ENCODE data around the gene KLF11.
"Not testable (repeated sequence)": the region's sequence is repeated elsewhere in the genome, so short reads cannot be mapped to it uniquely, and the experiment has no call there.

Gene KLF11

DNA sequence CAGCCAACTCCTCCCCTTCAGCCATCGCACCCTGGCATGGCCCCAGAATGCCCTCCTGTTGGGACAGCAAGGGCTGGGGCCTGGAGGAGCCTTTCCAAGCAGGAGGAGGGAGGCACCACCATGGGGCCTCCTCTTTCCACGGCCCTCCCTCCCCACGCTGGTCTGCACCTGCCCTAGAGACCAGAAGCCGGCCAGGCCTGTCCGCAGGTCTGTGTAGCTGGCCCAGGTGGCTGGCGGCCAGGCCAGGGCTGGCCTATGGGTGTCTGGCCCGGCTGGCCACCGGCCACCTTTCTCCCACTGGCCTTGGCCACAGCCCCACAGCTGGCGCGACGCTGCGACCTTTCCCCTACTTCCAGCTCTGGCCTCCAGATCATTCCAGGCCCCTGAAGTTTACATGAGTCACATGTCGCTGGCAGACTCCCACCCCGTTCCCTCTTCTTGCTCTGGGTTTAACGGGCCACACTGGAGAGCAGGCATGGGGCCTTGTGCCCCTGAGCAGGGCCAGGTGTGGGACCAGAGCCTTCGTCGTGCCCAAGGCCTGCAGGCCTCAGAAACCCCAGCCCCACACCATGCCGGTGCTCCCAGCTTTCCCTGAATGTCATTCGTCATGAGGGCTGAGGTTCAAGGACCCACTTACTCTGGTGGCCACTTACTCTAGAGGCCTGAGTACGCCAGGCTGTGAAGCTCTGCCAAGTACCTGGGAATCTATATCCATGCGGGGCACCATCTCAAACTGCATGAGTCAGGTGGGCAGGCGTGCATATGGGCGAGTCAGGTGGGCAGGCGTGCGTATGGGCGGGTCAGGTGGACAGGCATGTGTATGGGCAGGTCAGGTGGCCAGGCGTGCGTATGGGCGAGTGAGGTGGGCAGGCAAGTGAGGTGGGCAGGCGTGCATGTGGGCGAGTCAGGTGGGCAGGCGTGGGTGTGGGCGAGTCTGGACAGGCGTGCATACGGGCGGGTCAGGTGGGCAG lies 33.3 kb upstream of the KLF11 start:
- no peak for DNase-seq

DNA sequence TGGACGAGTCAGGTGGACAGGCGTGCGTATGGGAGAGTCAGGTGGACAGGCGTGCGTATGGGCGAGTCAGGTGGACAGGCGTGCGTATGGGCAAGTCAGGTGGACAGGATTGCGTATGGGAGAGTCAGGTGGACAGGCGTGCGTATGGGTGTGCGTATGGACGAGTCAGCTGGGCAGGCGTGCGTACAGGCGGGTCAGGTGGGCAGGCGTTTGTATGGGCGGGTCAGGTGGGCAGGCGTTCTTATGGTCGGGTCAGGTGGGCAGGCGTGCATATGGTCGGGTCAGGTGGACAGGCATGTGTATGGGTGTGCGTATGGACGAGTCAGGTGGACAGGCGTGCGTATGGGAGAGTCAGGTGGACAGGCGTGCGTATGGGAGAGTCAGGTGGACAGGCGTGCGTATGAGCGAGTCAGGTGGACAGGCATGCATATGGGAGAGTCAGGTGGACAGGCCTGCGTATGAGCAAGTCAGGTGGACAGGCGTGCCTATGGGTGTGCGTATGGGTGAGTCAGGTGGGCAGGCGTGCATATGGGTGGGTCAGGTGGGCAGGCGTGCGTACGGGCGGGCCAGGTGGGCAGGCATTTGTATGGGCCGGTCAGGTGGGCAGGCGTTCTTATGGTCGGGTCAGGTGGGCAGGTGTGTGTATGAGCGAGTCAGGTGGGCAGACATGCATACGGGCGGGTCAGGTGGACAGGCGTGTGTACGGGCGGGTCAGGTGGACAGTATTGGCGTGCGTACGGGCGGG lies 32.3 kb upstream of the KLF11 start:
- DNase-seq, result not testable (repeated sequence)

DNA sequence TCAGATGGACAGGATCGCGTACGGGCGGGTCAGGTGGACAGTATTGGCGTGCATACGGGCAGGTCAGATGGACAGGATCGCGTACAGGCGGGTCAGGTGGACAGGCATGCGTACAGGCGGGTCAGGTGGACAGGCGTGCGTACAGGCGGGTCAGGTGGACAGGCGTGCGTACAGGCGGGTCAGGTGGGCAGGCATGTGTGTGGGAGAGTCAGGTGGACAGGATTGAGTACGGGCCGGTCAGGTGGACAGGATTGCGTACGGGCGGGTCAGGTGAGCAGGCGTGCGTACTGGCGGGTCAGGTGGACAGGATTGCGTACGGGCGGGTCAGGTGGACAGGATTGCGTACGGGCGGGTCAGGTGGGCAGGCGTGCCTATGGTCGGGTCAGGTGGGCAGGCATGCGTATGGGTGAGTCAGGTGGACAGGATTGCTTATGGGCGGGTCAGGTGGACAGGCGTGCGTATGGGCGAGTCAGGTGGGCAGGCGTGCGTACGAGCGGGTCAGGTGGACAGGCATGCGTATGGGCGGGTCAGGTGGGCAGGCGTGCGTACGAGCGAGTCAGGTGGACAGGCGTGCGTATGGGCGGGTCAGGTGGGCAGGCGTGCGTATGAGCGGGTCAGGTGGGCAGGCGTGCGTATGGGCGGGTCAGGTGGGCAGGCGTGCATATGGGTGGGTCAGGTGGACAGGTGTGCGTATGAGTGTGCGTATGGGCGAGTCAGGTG lies 31.6 kb upstream of the KLF11 start:
- not testable (repeated sequence) for DNase-seq

DNA sequence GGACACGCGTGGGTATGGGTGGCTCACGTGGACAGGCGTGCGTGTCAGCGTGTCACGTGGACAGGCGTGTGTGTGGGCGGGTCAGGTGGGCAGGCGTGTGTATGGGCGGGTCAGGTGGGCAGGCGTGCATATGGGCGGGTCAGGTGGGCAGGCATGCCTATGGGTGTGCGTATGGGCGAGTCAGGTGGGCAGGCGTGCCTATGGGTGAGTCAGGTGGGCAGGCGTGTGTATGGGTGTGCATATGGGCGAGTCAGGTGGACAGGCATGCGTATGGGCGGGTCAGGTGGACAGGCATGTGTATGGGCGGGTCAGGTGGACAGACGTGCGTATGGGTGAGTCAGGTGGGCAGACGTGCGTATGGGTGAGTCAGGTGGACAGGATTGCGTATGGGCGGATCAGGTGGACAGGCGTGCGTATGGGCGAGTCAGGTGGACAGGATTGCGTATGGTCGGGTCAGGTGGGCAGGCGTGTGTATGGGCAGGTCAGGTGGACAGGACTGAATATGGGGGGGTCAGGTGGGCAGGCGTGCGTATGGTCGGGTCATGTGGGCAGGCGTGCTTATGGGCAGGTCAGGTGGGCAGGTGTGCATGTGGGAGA lies 30.9 kb upstream of the KLF11 start:
- not testable (repeated sequence) for DNase-seq

DNA sequence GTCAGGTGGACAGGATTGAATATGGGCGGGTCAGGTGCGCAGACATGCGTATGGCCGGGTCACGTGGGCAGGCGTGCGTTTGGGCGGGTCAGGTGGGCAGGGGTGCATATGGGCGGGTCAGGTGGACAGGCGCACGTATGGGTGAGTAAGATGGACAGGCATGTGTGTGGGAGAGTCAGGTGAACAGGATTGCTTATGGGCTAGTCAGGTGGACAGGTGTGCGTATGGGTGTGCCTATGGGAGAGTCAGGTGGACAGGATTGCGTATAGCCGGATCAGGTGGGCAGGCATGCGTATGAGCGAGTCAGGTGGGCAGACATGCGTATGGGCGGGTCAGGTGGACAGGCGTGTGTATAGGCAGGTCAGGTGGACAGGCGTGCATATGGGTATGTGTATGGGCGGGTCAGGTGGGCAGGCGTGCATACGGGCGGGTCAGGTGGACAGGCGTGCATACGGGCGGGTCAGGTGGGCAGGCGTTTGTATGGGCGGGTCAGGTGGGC lies 30.3 kb upstream of the KLF11 start:
- DNase-seq, result no peak

DNA sequence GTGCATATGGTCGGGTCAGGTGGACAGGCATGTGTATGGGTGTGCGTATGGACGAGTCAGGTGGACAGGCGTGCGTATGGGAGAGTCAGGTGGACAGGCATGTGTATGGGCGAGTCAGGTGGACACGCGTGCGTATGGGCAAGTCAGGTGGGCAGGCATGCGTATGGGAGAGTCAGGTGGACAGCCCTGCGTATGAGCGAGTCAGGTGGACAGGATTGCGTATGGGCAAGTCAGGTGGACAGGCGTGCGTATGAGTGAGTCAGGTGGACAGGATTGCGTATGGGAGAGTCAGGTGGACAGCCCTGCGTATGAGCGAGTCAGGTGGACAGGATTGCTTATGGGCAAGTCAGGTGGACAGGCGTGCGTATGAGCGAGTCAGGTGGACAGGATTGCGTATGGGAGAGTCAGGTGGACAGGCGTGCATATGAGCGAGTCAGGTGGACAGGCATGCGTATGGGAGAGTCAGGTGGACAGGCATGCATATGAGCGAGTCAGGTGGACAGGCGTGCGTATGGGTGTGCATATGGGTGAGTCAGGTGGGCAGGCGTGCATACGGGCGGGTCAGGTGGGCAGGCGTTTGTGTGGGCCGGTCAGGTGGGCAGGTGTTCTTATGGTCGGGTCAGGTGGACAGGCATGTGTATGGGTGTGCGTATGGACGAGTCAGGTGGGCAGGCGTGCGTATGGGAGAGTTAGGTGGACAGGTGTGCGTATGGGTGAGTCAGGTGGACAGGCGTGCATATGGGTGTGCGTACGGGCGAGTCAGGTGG lies 29.5 kb upstream of the KLF11 start:
- DNase-seq, result not testable (repeated sequence)

DNA sequence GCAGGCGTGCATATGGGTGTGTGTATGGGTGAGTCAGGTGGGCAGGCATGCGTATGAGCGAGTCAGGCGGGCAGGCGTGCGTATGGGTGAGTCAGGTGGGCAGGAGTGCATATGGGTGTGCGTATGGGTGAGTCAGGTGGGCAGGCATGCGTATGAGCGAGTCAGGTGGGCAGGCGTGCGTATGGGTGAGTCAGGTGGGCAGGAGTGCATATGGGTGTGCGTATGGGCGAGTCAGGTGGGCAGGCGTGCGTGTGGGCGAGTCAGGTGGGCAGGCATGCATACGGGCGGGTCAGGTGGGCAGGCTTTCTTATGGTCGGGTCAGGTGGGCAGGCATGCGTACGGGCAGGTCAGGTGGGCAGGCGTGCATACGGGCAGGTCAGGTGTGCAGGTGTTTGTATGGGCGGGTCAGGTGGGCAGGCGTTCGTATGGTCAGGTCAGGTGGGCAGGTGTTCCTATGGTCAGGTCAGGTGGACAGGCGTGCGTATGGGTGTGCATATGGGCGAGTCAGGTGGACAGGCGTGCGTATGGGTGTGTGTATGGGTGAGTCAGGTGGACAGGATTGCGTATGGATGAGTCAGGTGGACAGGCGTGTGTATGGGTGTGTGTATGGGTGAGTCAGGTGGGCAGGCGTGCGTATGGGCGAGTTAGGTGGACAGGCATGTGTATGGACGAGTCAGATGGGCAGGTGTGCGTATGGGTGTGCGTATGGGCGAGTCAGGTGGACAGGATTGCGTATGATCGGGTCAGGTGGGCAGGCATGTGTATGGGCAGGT lies 28.7 kb upstream of the KLF11 start:
- no peak for DNase-seq

DNA sequence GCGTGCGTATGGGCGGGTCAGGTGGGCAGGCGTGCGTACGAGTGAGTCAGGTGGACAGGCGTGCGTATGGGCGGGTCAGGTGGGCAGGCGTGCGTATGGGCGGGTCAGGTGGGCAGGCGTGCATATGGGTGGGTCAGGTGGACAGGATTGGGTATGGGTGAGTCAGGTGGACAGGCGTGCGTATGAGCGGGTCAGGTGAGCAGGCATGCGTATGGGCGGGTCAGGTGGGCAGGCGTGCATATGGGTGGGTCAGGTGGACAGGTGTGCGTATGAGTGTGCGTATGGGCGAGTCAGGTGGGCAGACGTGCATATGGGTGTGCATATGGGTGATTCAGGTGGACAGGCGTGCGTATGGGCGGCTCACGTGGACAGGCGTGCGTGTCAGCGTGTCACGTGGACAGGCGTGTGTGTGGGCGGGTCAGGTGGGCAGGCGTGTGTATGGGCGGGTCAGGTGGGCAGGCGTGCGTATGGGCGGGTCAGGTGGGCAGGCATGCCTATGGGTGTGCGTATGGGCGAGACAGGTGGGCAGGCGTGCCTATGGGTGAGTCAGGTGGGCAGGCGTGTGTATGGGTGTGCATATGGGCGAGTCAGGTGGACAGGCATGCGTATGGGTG lies 27.9 kb upstream of the KLF11 start:
- DNase-seq, result not testable (repeated sequence)

DNA sequence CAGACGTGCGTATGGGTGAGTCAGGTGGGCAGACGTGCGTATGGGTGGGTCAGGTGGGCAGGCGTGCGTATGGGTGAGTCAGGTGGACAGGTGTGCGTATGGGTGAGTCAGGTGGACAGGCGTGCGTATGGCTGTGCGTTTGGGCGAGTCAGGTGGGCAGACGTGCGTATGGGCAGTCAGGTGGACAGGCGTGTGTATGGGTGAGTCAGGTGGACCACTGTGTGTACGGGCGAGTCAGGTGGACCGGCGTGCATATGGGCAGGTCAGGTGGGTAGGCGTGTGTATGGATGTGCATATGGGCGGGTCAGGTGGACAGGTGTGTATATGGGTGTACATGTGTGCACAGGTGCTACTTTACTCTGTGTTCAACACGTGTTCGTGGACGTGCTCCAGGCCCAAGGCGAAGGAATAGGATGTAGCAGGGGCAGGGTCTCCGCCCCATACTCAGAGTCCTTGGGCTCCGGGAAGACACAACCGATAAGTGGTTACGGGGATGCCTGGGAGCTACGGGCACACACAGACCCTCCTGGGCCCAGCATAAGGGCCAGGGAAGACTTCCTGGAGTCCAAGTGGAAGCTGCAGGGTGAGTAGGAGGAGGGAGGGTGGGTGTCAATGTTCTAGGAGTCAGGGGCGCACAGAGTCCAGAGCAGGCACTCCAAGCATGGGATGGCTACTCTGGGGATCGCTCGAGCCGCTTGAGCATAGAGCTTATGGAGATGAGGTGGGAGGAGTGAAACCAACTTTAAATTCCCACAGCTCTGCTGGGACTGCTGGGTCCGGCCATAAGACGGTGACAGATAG lies 27.1 kb upstream of the KLF11 start:
- DNase-seq, result no peak

DNA sequence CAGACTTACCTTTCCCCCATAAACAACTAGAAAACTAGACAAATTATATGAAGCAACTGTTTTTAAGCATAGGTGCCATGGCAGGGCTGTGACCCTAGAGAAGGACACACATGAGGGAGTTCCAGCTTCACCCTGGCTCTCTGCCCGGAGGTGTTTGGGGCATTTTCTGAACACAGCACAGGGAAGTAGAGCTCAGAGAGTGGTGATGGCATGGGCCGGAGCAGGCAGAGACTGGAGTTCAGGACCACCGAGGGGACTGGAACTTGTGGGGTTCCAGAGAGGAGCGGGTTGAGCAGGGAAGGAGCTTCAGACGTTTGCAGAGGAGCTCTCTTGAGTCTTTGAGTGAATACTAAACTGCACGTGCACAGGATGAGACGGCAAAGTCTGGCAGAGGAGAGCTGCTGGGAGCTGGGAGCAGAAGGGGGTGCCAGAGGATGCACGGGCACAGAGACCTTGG lies 26.5 kb upstream of the KLF11 start:
- no peak for DNase-seq

DNA sequence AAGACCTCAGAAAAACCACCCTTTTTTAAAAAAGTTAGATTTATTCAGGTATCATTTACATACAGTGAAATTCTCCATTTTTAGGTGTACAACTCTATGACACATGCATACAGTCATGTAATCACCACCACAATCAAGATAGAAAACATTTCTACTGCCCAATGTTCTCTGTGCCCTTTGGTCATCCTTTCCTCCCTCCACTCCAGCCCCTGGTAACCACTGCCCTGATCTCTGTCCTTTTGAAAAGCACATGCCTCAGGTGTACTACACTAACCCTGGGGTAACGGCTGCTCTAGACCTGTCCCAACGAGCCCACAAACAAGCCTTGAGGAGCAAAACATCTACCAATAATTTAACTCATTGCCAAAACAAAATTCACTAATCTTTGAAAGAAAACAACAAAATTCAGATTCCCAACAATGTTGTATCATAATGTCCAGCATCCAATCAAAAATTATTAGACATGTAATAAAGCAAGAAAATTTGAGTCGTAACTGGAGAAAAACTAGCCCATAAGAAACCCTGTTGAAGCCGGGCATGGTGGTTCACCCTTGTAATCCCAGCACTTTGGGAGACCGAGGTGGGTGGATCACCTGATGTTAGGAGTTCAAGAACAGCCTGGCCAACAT lies 25.9 kb upstream of the KLF11 start:
- no peak for DNase-seq

DNA sequence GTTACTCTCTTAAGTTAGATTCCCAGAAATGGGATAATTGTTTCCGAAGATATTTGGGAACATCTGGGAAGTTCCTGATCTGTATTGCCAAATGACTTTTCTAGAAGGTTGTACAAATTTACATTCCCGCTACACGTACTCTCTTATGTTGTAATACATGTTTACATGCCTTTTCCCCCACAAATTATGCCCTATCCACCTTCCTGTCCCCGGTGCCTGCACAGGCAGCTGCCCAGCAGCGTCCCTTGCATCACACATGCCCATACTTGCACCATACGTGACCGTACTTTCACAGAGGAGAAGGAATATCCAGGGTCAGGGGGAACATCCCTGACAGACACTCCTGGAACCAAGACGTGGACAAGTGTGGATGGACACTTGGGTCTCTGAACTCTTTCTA lies 24.2 kb upstream of the KLF11 start:
- no peak for DNase-seq

DNA sequence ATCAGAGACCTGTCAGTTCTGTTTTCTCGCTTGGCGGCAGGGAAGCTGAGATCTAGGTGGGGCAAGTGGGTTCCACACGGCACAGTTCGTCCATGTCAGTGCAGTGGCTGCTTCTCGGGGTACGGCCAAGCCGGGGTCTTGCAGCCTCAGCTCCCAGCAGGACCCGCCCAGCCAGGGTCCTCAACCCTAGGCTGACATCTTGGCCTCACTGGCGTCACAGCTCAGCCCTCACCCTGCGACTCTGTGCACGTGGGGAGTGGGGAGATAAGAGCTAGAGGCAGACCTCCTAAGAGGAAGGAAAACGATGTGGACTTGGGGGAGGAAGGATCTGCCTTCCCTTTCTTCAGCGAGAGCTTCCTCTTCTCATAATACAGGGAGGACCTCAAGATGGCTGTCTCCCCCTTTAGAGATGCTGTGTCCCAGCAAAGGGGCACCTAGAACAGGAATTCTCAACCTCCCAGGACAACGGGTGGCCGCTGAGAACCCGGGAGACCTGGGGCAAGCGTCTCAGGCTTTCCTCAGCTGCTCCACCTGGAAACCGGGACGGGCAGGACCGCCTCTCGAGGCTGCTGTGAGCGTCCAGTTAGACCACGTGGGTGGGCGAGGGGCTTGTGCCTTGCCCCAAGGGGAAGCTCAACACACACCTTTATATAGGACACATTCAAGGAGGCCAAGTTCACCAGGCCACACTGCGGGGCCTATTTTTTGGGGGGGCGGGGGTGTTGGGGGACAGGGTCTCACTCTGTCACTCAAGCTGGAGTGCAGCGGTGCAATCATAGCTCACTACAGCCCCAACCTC lies 23.5 kb upstream of the KLF11 start:
- DNase-seq, result no peak

DNA sequence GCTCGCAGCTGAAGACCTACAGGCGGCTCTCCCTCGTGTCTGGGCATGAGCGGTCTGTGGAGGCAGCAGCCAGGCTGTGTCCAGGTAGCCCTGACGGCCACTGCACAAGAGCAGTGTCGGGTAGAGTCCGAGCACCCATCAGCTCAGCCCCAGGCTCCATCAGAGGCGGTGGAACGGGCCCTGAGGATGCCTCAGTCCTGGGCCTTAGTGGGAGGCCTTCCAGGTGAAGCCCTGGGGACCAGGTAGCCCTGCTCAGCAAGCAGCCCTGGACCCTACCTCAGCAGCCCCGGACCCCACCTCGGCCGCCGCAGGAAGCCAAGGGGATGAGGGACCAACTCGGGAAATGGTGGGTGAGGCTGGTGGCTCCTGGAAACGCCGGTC lies 21.3 kb upstream of the KLF11 start:
- DNase-seq, result no peak

DNA sequence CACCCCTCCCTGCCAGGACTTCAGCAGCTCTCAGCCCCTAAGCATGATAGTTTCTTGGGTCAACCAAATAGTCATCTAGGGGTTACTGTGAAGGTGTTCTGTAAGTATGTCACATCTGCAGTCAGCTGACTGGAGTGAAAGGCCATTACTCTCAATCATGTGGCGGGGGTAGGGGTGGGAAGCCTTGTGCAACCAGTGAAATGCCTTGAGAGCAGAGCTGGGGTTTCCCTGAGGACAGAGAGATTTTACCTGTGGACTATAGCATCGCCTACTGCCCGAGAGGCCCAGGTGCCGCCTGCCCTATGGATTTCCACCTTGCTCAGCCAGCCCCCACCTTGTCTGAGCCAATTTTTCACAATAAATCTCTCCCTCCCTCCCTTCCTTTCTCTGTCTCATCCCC lies 20.9 kb upstream of the KLF11 start:
- no peak for DNase-seq

DNA sequence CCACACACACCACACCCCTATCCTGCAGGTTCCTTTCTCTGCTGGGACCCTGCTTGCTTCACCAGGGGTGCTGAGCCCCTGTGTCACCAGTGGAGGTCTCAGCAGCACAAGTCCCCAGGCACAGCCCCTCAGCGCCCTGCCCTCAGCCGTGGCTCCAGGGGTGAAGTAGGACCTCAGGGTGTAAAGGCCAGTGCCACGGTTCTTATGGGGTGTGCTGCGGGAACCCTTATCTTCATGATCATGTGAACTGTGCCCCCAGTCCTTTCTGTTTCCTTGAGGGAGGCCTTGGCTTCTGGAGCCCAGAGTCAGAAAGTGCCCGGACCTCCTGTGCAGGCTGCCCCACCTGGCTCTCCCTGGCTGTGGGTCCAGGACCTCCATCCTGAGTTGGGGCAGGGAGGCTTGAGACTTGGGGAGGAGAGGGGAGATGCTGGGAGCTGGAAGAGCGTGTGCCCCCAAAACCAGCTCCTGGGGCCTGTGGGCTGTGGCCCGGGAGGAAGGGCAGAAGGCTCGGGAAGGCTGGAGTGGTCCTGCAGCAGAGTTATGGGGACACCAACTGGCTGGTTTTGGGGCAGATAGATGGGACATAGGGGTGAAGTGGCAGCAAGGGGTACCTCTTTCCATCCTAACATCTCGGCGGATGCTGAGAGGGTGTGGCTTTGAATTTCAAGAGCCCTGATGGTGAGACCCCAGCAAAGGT lies 20.2 kb upstream of the KLF11 start:
- no peak for DNase-seq

DNA sequence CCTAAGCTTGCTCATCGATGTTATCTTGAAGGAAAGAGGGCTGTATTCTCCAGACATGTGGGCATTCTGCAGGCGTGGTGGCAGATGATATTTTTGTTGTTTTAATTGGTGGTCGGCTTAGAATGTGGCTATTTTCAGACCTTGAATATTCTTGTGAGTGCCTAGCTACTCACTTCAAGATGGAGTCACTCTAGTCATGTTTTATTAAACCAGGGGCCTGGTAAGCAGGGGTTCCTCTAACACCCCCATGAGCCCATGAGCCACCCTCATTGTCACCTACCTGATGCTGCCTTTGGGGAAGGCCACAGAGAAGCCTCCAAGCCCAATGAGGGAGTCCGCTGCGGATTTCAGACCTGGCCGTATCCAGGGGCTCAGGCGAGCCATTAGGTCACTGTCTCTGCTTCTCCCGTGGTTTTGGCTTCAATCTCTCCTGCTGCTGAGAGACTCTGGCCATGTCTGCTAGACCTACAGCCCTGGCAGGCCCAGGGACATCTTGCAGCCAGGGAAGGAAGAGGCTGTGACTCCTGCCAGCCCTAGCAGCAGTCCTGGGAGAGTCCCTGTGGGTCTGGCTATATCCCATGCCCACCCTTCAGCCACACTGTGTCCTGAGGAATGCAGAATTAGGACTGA lies 16.3 kb upstream of the KLF11 start:
- no peak for DNase-seq
